Activated T-helper 2 cell treated with anti-CD3 and anti-CD28 coated beads, Interferon-gamma antibody, Interleukin-2, Interleukin-4, amounts not matched to agents 10 μg/mL and 5 μg/mL and 100 μg/mL, durations not matched to agents 14 hours and 24 hours and 36 hours (primary cell): ENCODE results near the gene MED15. TPM values are rescaled to one million over a fixed set of nuclear protein-coding genes. Genes with fewer than 3 reads are reported as not detected.
A peak's percentile ranks its signal among the peaks of the same experiment; 100 is the strongest.
"Not testable (repeated sequence)": the region's sequence is repeated elsewhere in the genome, so short reads cannot be mapped to it uniquely, and the experiment has no call there.

Experiments
- DNase-seq: peaks from one replicate; pipeline ENCODE4 v3.0.0; 2021; ENCODE audit warnings: low spot score
- H3K27ac Mint-ChIP-seq: one replicate; pipeline ENCODE4 v1.8.0; 2021; ENCODE audit warnings: mixed read lengths
- H3K27me3 Mint-ChIP-seq: one replicate; pipeline ENCODE4 v1.8.0; 2021; ENCODE audit warnings: low read depth, mixed read lengths
- H3K36me3 Mint-ChIP-seq: one replicate; pipeline ENCODE4 v1.8.0; 2021; ENCODE audit warnings: low read depth, mixed read lengths
- H3K4me1 Mint-ChIP-seq: one replicate; pipeline ENCODE4 v1.8.0; 2021; ENCODE audit warnings: low read depth, mixed read lengths
- H3K4me3 Mint-ChIP-seq: one replicate; pipeline ENCODE4 v1.8.0; 2021; ENCODE audit warnings: low read depth, mild to moderate bottlenecking, moderate library complexity, mixed read lengths
- H3K9me3 Mint-ChIP-seq: one replicate; pipeline ENCODE4 v1.8.0; 2021; ENCODE audit warnings: mixed read lengths
- intact Hi-C: fragments of 100-400 bp; cut with micrococcal nuclease; formaldehyde crosslinking; loops from one replicate; pipeline ENCODE4 v1.15.1; 2023
- total RNA-seq: library from RNA; stranded (reverse); gene quantifications from 2 replicates; pipeline ENCODE4 v1.2.3, GENCODE V29; 2022

Gene MED15
- total RNA-seq, 1 donor from 2014 or later = 123 TPM

GRCh38 chr22:20471126-20471833 is 36.1 kb upstream of the MED15 start:
- Mint-ChIP-seq H3K27ac (peak overlapping the region; percentile 18), H3K4me1 (peaks cover 31% of the 10 kb centered on the region), H3K36me3 (peaks cover 47% of the 10 kb centered on the region), H3K9me3 (no peaks in the 10 kb centered on the region), H3K27me3 (no peaks in the 10 kb centered on the region), H3K4me3 (no peak overlapping the region)
- DNase-seq = no peak
- intact Hi-C loops = no loop called here

GRCh38 chr22:20472629-20473442 is 34.6 kb upstream of the MED15 start:
- Mint-ChIP-seq H3K9me3 (no peaks in the 10 kb centered on the region), H3K4me1 (peaks cover 35% of the 10 kb centered on the region), H3K27ac (peak overlapping the region; percentile 75), H3K36me3 (peaks cover 47% of the 10 kb centered on the region), H3K4me3 (no peak overlapping the region), H3K27me3 (no peaks in the 10 kb centered on the region)
- intact Hi-C loops = no loop called here
- no peak for DNase-seq

- intact Hi-C loops = loop anchor here (1.0 kb wide), 1 partner anchor 19 kb away; no protein-coding TSS in a partner anchor
- peak overlapping the region; percentile 44 for H3K4me3 Mint-ChIP-seq
- H3K9me3 Mint-ChIP-seq = peaks cover 6% of the 10 kb centered on the region
Observed at GRCh38 chr22:20475115-20475436, 32.3 kb upstream of the MED15 start.

GRCh38 chr22:20475569-20475968 is 31.8 kb upstream of the MED15 start:
- not testable (repeated sequence) for DNase-seq, H3K27me3 Mint-ChIP-seq, H3K9me3 Mint-ChIP-seq
- H3K36me3 Mint-ChIP-seq = peaks cover 42% of the 10 kb centered on the region
- intact Hi-C loops = loop anchor here (1.0 kb wide), 1 partner anchor 19 kb away; no protein-coding TSS in a partner anchor
- H3K4me3 Mint-ChIP-seq = peak overlapping the region; percentile 44
- H3K27ac Mint-ChIP-seq = peak overlapping the region; percentile 88
- H3K4me1 Mint-ChIP-seq = peaks cover 41% of the 10 kb centered on the region

More at GRCh38 chr22:20475115-20475436, 32.3 kb upstream of the MED15 start:
- Mint-ChIP-seq H3K36me3 (peaks cover 40% of the 10 kb centered on the region), H3K4me1 (peaks cover 37% of the 10 kb centered on the region), H3K27me3 (no peaks in the 10 kb centered on the region), H3K27ac (peak overlapping the region; percentile 88)
- no peak for DNase-seq

- not testable (repeated sequence) for H3K27me3 Mint-ChIP-seq, DNase-seq
Observed at GRCh38 chr22:20478059-20478458, 29.4 kb upstream of the MED15 start.

GRCh38 chr22:20479612-20480196 is 27.7 kb upstream of the MED15 start:
- Mint-ChIP-seq H3K36me3 (peaks cover 36% of the 10 kb centered on the region), H3K4me3 (no peak overlapping the region), H3K9me3 (peaks cover 7% of the 10 kb centered on the region), H3K4me1 (peaks cover 32% of the 10 kb centered on the region), H3K27me3 (no peaks in the 10 kb centered on the region), H3K27ac (peak overlapping the region; percentile 21)
- DNase-seq = no peak
- intact Hi-C loops = no loop called here

More at GRCh38 chr22:20478059-20478458, 29.4 kb upstream of the MED15 start:
- H3K4me3 Mint-ChIP-seq, H3K9me3 Mint-ChIP-seq, intact Hi-C loops: not testable (repeated sequence)
- peak overlapping the region; percentile 34 for H3K27ac Mint-ChIP-seq
- peaks cover 31% of the 10 kb centered on the region for H3K36me3 Mint-ChIP-seq
- H3K4me1 Mint-ChIP-seq = peaks cover 37% of the 10 kb centered on the region

- H3K9me3 Mint-ChIP-seq, H3K4me3 Mint-ChIP-seq, DNase-seq, H3K27ac Mint-ChIP-seq, intact Hi-C loops, H3K27me3 Mint-ChIP-seq: not testable (repeated sequence)
- peaks cover 16% of the 10 kb centered on the region for H3K4me1 Mint-ChIP-seq
- peaks cover 44% of the 10 kb centered on the region for H3K36me3 Mint-ChIP-seq
Observed at GRCh38 chr22:20483143-20483506, 24.3 kb upstream of the MED15 start.

- peaks cover 20% of the 10 kb centered on the region for H3K4me1 Mint-ChIP-seq
Observed at GRCh38 chr22:20483771-20484170, 23.6 kb upstream of the MED15 start.

GRCh38 chr22:20484948-20485683 is 22.3 kb upstream of the MED15 start:
- Mint-ChIP-seq H3K9me3 (peaks cover under 1% of the 10 kb centered on the region), H3K27me3 (no peaks in the 10 kb centered on the region), H3K4me1 (peaks cover 18% of the 10 kb centered on the region), H3K27ac (no peak overlapping the region), H3K4me3 (no peak overlapping the region), H3K36me3 (peaks cover 54% of the 10 kb centered on the region)
- intact Hi-C loops = no loop called here
- DNase-seq = no peak

More at GRCh38 chr22:20483771-20484170, 23.6 kb upstream of the MED15 start:
- intact Hi-C loops = no loop called here
- DNase-seq = no peak
- Mint-ChIP-seq H3K9me3 (peaks cover 7% of the 10 kb centered on the region), H3K4me3 (no peak overlapping the region), H3K27me3 (no peaks in the 10 kb centered on the region), H3K36me3 (peaks cover 50% of the 10 kb centered on the region), H3K27ac (no peak overlapping the region)

- Mint-ChIP-seq H3K27ac (peak overlapping the region; percentile 35), H3K9me3 (no peaks in the 10 kb centered on the region), H3K4me1 (peaks cover 22% of the 10 kb centered on the region), H3K36me3 (peaks cover 51% of the 10 kb centered on the region), H3K4me3 (no peak overlapping the region), H3K27me3 (no peaks in the 10 kb centered on the region)
- intact Hi-C loops = no loop called here
- no peak for DNase-seq
Observed at GRCh38 chr22:20486229-20486628, 21.2 kb upstream of the MED15 start.

- no peak for DNase-seq
- Mint-ChIP-seq H3K9me3 (no peaks in the 10 kb centered on the region), H3K27me3 (no peaks in the 10 kb centered on the region), H3K4me1 (peaks cover 29% of the 10 kb centered on the region), H3K36me3 (peaks cover 57% of the 10 kb centered on the region), H3K27ac (no peak overlapping the region), H3K4me3 (no peak overlapping the region)
- intact Hi-C loops = no loop called here
Observed at GRCh38 chr22:20487715-20488114, 19.7 kb upstream of the MED15 start.

GRCh38 chr22:20488946-20489345 is 18.5 kb upstream of the MED15 start:
- no peak overlapping the region for H3K27ac Mint-ChIP-seq
- intact Hi-C loops = no loop called here
- no peaks in the 10 kb centered on the region for H3K9me3 Mint-ChIP-seq
- H3K36me3 Mint-ChIP-seq = peaks cover 49% of the 10 kb centered on the region
- H3K4me3 Mint-ChIP-seq = no peak overlapping the region
- H3K27me3 Mint-ChIP-seq = no peaks in the 10 kb centered on the region
- DNase-seq = no peak
- peaks cover 31% of the 10 kb centered on the region for H3K4me1 Mint-ChIP-seq
